Gastrocnemius medialis (tissue), 4 donors: Measurements from ENCODE around the gene CACNA2D3.
"Not testable (repeated sequence)": the region's sequence is repeated elsewhere in the genome, so short reads cannot be mapped to it uniquely, and the experiment has no call there.

Source experiments
- CTCF ChIP-seq, 5 experiments: fragments of 450-650 bp in 3 of 5; fragments of 200-600 bp in 2 of 5; sonication (generic) in 2 of 5; IDR thresholded peaks in 4 of 5; conservative IDR thresholded peaks in 1 of 5; 1 replicate in 4 of 5; 2 replicates in 1 of 5; pipeline ENCODE4 v1.5.1; 2016 to 2019; ENCODE audit warnings: antibody characterized with exemption in 5 of 5, mild to moderate bottlenecking in 3 of 5, moderate library complexity in 3 of 5
- POLR2A ChIP-seq, 2 donors: fragments of 450-650 bp; IDR thresholded peaks; one replicate each; pipeline ENCODE4 v1.6.1; 2017; ENCODE audit warnings: antibody characterized with exemption in 2 of 2, mild to moderate bottlenecking in 2 of 2, moderate library complexity in 2 of 2

GRCh38 chr3:54977946-54978345, 855.6 kb downstream of the CACNA2D3 start:
- TF ChIP-seq CTCF (IDR thresholded peaks at IDR 0.05 in 4 of 5, conservative IDR thresholded peaks at IDR 0.05 in 1 of 5); POLR2A (IDR thresholded peaks at IDR 0.05): not testable (repeated sequence)
